Smooth muscle cell (in vitro differentiated cells): ENCODE data around the gene PHLPP1. TPM values are rescaled to one million over a fixed set of nuclear protein-coding genes. Genes with fewer than 3 reads are reported as not detected.

Source experiments
- DNase-seq: peaks from one replicate; lab custom pipeline; 2025; ENCODE audit not compliant: unreplicated experiment; lab: John Stamatoyannopoulos, UW
- H2AFZ ChIP-seq: fragments of 200-600 bp; sonication (generic); 2 replicates; pipeline ENCODE4 v1.6.0; 2016; ENCODE audit warnings: antibody characterized with exemption, low read depth, mild to moderate bottlenecking
- H3F3A ChIP-seq: fragments of 200-600 bp; sonication (generic); 2 replicates; pipeline ENCODE4 v1.6.0; 2017; ENCODE audit warnings: antibody characterized with exemption, low read depth
- H3K27ac ChIP-seq: fragments of 200-600 bp; sonication (generic); 2 replicates; pipeline ENCODE4 v1.5.1; 2016; ENCODE audit warnings: low read depth, mild to moderate bottlenecking
- H3K27me3 ChIP-seq: fragments of 200-600 bp; sonication (generic); 2 replicates; pipeline ENCODE4 v1.6.1; 2016; ENCODE audit warnings: low read depth, mild to moderate bottlenecking
- H3K36me3 ChIP-seq: fragments of 200-600 bp; sonication (generic); 2 replicates; pipeline ENCODE4 v1.5.1; 2016; ENCODE audit warnings: low read depth
- H3K4me1 ChIP-seq: fragments of 200-600 bp; sonication (generic); 2 replicates; pipeline ENCODE4 v1.5.1; 2016; ENCODE audit warnings: low read depth
- H3K4me2 ChIP-seq: fragments of 200-600 bp; sonication (generic); 2 replicates; pipeline ENCODE4 v1.6.0; 2016; ENCODE audit warnings: mild to moderate bottlenecking
- H3K4me3 ChIP-seq: fragments of 200-600 bp; sonication (generic); 2 replicates; pipeline ENCODE4 v1.5.1; 2016; ENCODE audit warnings: mild to moderate bottlenecking
- H3K79me2 ChIP-seq: fragments of 200-600 bp; sonication (generic); 2 replicates; pipeline ENCODE4 v1.6.0; 2016; ENCODE audit warnings: low read depth, mild to moderate bottlenecking
- H3K9ac ChIP-seq: fragments of 200-600 bp; sonication (generic); 2 replicates; pipeline ENCODE4 v1.6.0; 2016; ENCODE audit warnings: low read depth
- H3K9me3 ChIP-seq: fragments of 200-600 bp; sonication (generic); replicated peaks from 2 replicates; pipeline ENCODE4 v1.5.1; 2016; ENCODE audit warnings: low read depth
- H4K20me1 ChIP-seq: fragments of 200-600 bp; sonication (generic); 2 replicates; pipeline ENCODE4 v1.6.0; 2016; ENCODE audit warnings: low read depth
- CTCF ChIP-seq: fragments of 200-600 bp; sonication (generic); IDR thresholded peaks from 2 replicates; pipeline ENCODE4 v1.5.1; 2017; ENCODE audit warnings: borderline replicate concordance, mild to moderate bottlenecking, antibody characterized with exemption; ENCODE audit not compliant: insufficient read depth, poor library complexity, severe bottlenecking
- WGBS: methylation state at CpG from one replicate; pipeline ENCODE4 v1.1.7; 2016; ENCODE audit warnings: low lambda C conversion rate; 5-methylcytosine and 5-hydroxymethylcytosine counted together
- polyA plus RNA-seq: library from polyadenylated mRNA; unstranded; fragments of >200 nt; fragmentation: Nextera tagmentation; extraction: Ambion mirVana; gene quantifications from 2 replicates; pipeline ENCODE4 v1.2.1, GENCODE V29; 2016
- total RNA-seq: library from RNA; depleted of rRNA; stranded (reverse); fragments of >200 nt; gene quantifications from 2 replicates; pipeline ENCODE4 v1.2.3, GENCODE V29; 2014

Gene PHLPP1
- total and polyA plus RNA-seq, 2 experiments from 2014 or later = 1.1 to 4.3 TPM

- Histone ChIP-seq H3K4me1 (peaks cover 27% of the 10 kb centered on the region), H3K4me2 (no peak overlapping the region), H3F3A (no peaks in the 10 kb centered on the region), H3K4me3 (no peak overlapping the region), H3K36me3 (no peaks in the 10 kb centered on the region), H3K27ac (no peak overlapping the region), H4K20me1 (no peaks in the 10 kb centered on the region), H3K9ac (no peak overlapping the region), H2AFZ (no peak overlapping the region), H3K79me2 (no peaks in the 10 kb centered on the region), H3K9me3 (no peaks in the 10 kb centered on the region), H3K27me3 (no peaks in the 10 kb centered on the region)
- WGBS = 97% methylated on average over 1 of the region's 1 CpG
- no peak for TF ChIP-seq CTCF
- no peak for DNase-seq
Observed at GRCh38 chr18:62880034-62880433, 164.7 kb downstream of the PHLPP1 start.

- no peak overlapping the region for H3K9ac ChIP-seq
- H2AFZ ChIP-seq = no peak overlapping the region
- WGBS = 98% methylated on average over 4 of the region's 4 CpGs
- H3K9me3 ChIP-seq = no peaks in the 10 kb centered on the region
- DNase-seq = no peak
- H3K27me3 ChIP-seq = no peaks in the 10 kb centered on the region
- TF ChIP-seq CTCF = no peak
- H3K36me3 ChIP-seq = no peaks in the 10 kb centered on the region
- H3K27ac ChIP-seq = no peak overlapping the region
- H3K79me2 ChIP-seq = no peaks in the 10 kb centered on the region
- no peak overlapping the region for H3K4me3 ChIP-seq
- H3F3A ChIP-seq = no peaks in the 10 kb centered on the region
- H3K4me1 ChIP-seq = peaks cover 27% of the 10 kb centered on the region
- no peaks in the 10 kb centered on the region for H4K20me1 ChIP-seq
- H3K4me2 ChIP-seq = no peak overlapping the region
Observed at GRCh38 chr18:62880673-62881364, 165.5 kb downstream of the PHLPP1 start.

GRCh38 chr18:62881509-62882016 lies 166.2 kb downstream of the PHLPP1 start:
- Histone ChIP-seq H3K27ac (no peak overlapping the region), H3K9me3 (no peaks in the 10 kb centered on the region), H3K27me3 (no peaks in the 10 kb centered on the region), H3F3A (no peaks in the 10 kb centered on the region), H4K20me1 (no peaks in the 10 kb centered on the region), H3K4me3 (no peak overlapping the region), H3K9ac (no peak overlapping the region), H3K79me2 (no peaks in the 10 kb centered on the region), H2AFZ (no peak overlapping the region), H3K4me2 (no peak overlapping the region), H3K36me3 (no peaks in the 10 kb centered on the region), H3K4me1 (peaks cover 26% of the 10 kb centered on the region)
- TF ChIP-seq CTCF = no peak
- WGBS = 79% methylated on average over 4 of the region's 4 CpGs
- DNase-seq = no peak
